GM12878 (cell line): ENCODE results near the gene ALOXE3.

Source experiments
- EP300 ChIP-seq, 2 experiments: fragments of 150-350 bp in 1 of 2; IDR thresholded peaks; 2 replicates each; pipeline ENCODE4 v1.6.1; 2011 to 2012; ENCODE audit warnings: low read depth in 2 of 2, low read length in 2 of 2, borderline replicate concordance in 1 of 2, improper control_type of control experiment in 1 of 2, inconsistent platforms in 1 of 2; ENCODE audit not compliant: control insufficient read depth in 1 of 2
- SIX5 ChIP-seq: IDR thresholded peaks from 2 replicates; pipeline ENCODE4 v1.6.1; 2011; ENCODE audit warnings: mild to moderate bottlenecking, low read depth, low read length, moderate library complexity; ENCODE audit not compliant: severe bottlenecking
- SPI1 ChIP-seq: IDR thresholded peaks from 2 replicates; pipeline ENCODE4 v1.6.1; 2011; ENCODE audit warnings: low read depth, mild to moderate bottlenecking, low read length, moderate library complexity, borderline replicate concordance; ENCODE audit not compliant: insufficient read depth

DNA sequence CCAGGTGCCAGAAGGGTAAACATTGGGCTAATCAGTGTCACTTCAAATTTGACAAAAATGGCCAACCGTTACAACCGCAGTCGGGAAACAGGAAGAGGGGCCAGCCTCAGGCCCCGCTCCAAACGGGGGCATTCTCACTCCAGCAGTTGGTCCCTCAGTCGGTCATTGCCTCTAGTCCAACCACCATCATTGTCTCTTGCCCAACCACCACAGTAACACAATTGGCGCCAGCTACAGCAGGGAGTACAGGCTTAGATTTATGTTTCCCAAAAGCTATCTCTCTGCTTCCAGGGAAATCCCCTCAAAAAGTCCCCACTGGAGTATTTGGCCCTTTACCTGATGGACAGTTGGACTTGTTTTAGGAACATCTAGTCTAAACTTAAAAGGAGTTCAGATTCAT, 59.2 kb downstream of the ALOXE3 start:
- TF ChIP-seq EP300 (IDR thresholded peaks at IDR 0.05; ENCODE audit: borderline replicate concordance in 1 of 2, control insufficient read depth in 1 of 2, low read depth in 2 of 2, low read length in 2 of 2) (no peak), SPI1 (no peak), SIX5 (no peak)
